GM21381 (cell line): ENCODE results near the gene DSCAML1.
A peak's percentile ranks its signal among the peaks of the same experiment; 100 is the strongest.

Source experiments
- ATAC-seq: cut with Tn5 transposase; IDR thresholded peaks from one replicate; pipeline ENCODE4 v1.9.1; 2021; ENCODE audit warnings: mild to moderate bottlenecking, moderate library complexity; ENCODE audit not compliant: unreplicated experiment

Gene DSCAML1

GRCh38 chr11:117620086-117620485, 176.9 kb downstream of the DSCAML1 start:
- no peak for ATAC-seq

GRCh38 chr11:117619661-117620060, 177.4 kb downstream of the DSCAML1 start:
- no peak for ATAC-seq

- no peak for ATAC-seq
Measured at GRCh38 chr11:117618982-117619355, 178.0 kb downstream of the DSCAML1 start.

GRCh38 chr11:117618302-117618981, 178.6 kb downstream of the DSCAML1 start:
- no peak for ATAC-seq

GRCh38 chr11:117616979-117617378, 180.0 kb downstream of the DSCAML1 start:
- no peak for ATAC-seq

GRCh38 chr11:117614728-117615127, 182.3 kb downstream of the DSCAML1 start:
- no peak for ATAC-seq

GRCh38 chr11:117613521-117613920, 183.5 kb downstream of the DSCAML1 start:
- ATAC-seq = no peak

- no peak for ATAC-seq
Measured at GRCh38 chr11:117612177-117612576, 184.8 kb downstream of the DSCAML1 start.

- ATAC-seq = no peak
Measured at GRCh38 chr11:117610901-117611300, 186.1 kb downstream of the DSCAML1 start.

- no peak for ATAC-seq
Measured at GRCh38 chr11:117610045-117610444, 187.0 kb downstream of the DSCAML1 start.

- no peak for ATAC-seq
Measured at GRCh38 chr11:117607449-117607848, 189.6 kb downstream of the DSCAML1 start.

- ATAC-seq = peak; percentile 36
Measured at GRCh38 chr11:117606790-117607189, 190.2 kb downstream of the DSCAML1 start.

- peak; percentile 65 for ATAC-seq
Measured at GRCh38 chr11:117606211-117606610, 190.8 kb downstream of the DSCAML1 start.

- ATAC-seq = no peak
Measured at GRCh38 chr11:117605331-117605730, 191.7 kb downstream of the DSCAML1 start.

- no peak for ATAC-seq
Measured at GRCh38 chr11:117604336-117604995, 192.6 kb downstream of the DSCAML1 start.

GRCh38 chr11:117603932-117604331, 193.1 kb downstream of the DSCAML1 start:
- no peak for ATAC-seq

- no peak for ATAC-seq
Measured at GRCh38 chr11:117601006-117601708, 195.9 kb downstream of the DSCAML1 start.

- ATAC-seq = no peak
Measured at GRCh38 chr11:117600234-117600783, 196.7 kb downstream of the DSCAML1 start.

GRCh38 chr11:117597071-117597470, 199.9 kb downstream of the DSCAML1 start:
- no peak for ATAC-seq

GRCh38 chr11:117595440-117595839, 201.6 kb downstream of the DSCAML1 start:
- ATAC-seq = no peak

- ATAC-seq = no peak
Measured at GRCh38 chr11:117594721-117595120, 202.3 kb downstream of the DSCAML1 start.

GRCh38 chr11:117593065-117593464, 204.0 kb downstream of the DSCAML1 start:
- no peak for ATAC-seq
